Endothelial cell of umbilical vein (primary cell): ENCODE data around the gene MAL. TPM values are rescaled to one million over a fixed set of nuclear protein-coding genes. Genes with fewer than 3 reads are reported as not detected.

Experiments
- BruUV-seq: library from RNA; stranded (reverse); fragments of 400-500 nt; replicated peaks from 2 replicates; lab custom pipeline; 2021; lab: Mats Ljungman, UMichigan
- CTCF ChIA-PET: fragments of 300-600, 350-600 bp; sonication (Branson Sonifier 250); formaldehyde crosslinking; loops from one replicate; lab custom pipeline; 2021; ENCODE audit warnings: antibody characterized with exemption, inconsistent platforms; lab: Charles Lee
- POLR2A ChIA-PET: fragments of 300-600, 350-600 bp; sonication (Branson Sonifier 250); formaldehyde crosslinking; loops from one replicate; lab custom pipeline; 2021; ENCODE audit warnings: antibody characterized with exemption, inconsistent platforms; lab: Charles Lee
- DNase-seq: peaks from one replicate; pipeline ENCODE4 v3.0.0-alpha.2; 2011; ENCODE audit warnings: low read depth, low spot score
- FAIRE-seq: peaks from 2 replicates; lab custom pipeline; 2011; peaks lifted over from hg19 to GRCh38; lab: Jason Lieb, UNC
- H2AFZ ChIP-seq: 2 replicates; pipeline ENCODE4 v1.6.0; 2012; ENCODE audit warnings: low read depth, low read length, control low read depth, inconsistent platforms
- H3K27ac ChIP-seq: 2 replicates; pipeline ENCODE4 v1.5.1; 2011; ENCODE audit warnings: low read depth, mild to moderate bottlenecking, control low read depth, low read length, moderate library complexity; ENCODE audit not compliant: insufficient read depth
- H3K27me3 ChIP-seq, 2 experiments: 2 replicates each; pipeline versions ENCODE4 v1.6.0 to v1.6.1; 2011; ENCODE audit warnings: low read length in 2 of 2, mixed read lengths in 1 of 2; ENCODE audit not compliant: control insufficient read depth in 2 of 2, insufficient read depth in 2 of 2
- H3K36me3 ChIP-seq, 2 experiments: 2 replicates in 1 of 2; 3 replicates in 1 of 2; pipeline ENCODE4 v1.5.1; 2011; ENCODE audit warnings: low read length in 2 of 2, mild to moderate bottlenecking in 1 of 2, moderate library complexity in 1 of 2; ENCODE audit not compliant: control insufficient read depth in 2 of 2, insufficient read depth in 2 of 2; ENCODE audit errors: extremely low read depth in 1 of 2
- H3K4me1 ChIP-seq: 3 replicates; pipeline ENCODE4 v1.5.1; 2011; ENCODE audit warnings: mild to moderate bottlenecking, low read length; ENCODE audit not compliant: control insufficient read depth, insufficient read depth; ENCODE audit errors: extremely low read depth
- H3K4me2 ChIP-seq: 2 replicates; pipeline ENCODE4 v1.6.1; 2011; ENCODE audit warnings: low read length, control low read depth, mixed read lengths; ENCODE audit not compliant: insufficient read depth
- H3K4me3 ChIP-seq, 3 experiments: fragments of 200-600 bp in 1 of 3; sonication (generic), shearing (Covaris generic) in 1 of 3; replicated peaks in 1 of 3; 2 replicates each; pipeline ENCODE4 v1.5.1; 2011 to 2016; ENCODE audit warnings: control low read depth in 3 of 3, low read length in 3 of 3, mild to moderate bottlenecking in 2 of 3, inconsistent platforms in 1 of 3, low read depth in 1 of 3, moderate library complexity in 1 of 3; ENCODE audit not compliant: insufficient read depth in 1 of 3
- H3K79me2 ChIP-seq: 2 replicates; pipeline ENCODE4 v1.6.0; 2012; ENCODE audit warnings: low read length, inconsistent platforms; ENCODE audit not compliant: control insufficient read depth, insufficient read depth
- H3K9ac ChIP-seq: replicated peaks from 2 replicates; pipeline ENCODE3; 2011; ENCODE audit warnings: low read length, control low read depth; ENCODE audit not compliant: insufficient read depth; ENCODE audit errors: extremely low read depth
- H3K9me1 ChIP-seq: replicated peaks from 3 replicates; pipeline ENCODE4 v1.6.0; 2011; ENCODE audit warnings: mild to moderate bottlenecking, low read length; ENCODE audit not compliant: control insufficient read depth, insufficient read depth; ENCODE audit errors: extremely low read depth
- H3K9me3 ChIP-seq: replicated peaks from 2 replicates; pipeline ENCODE4 v1.5.1; 2012; ENCODE audit warnings: low read length, inconsistent platforms; ENCODE audit not compliant: control insufficient read depth, insufficient read depth
- H4K20me1 ChIP-seq: replicated peaks from 2 replicates; pipeline ENCODE3; 2011; ENCODE audit warnings: mild to moderate bottlenecking, low read length; ENCODE audit not compliant: control insufficient read depth, insufficient read depth; ENCODE audit errors: extremely low read depth
- CTCF ChIP-seq, 2 donors: IDR thresholded peaks; 1 replicate in 1 of 2; 2 replicates in 1 of 2; pipeline ENCODE4 v1.5.1; 2011; ENCODE audit warnings: low read length in 2 of 2, mild to moderate bottlenecking in 2 of 2, moderate library complexity in 2 of 2, control low read depth in 1 of 2, inconsistent platforms in 1 of 2, low read depth in 1 of 2; ENCODE audit not compliant: insufficient read depth in 1 of 2; ENCODE audit errors: extremely low read depth in 1 of 2
- EZH2 ChIP-seq: IDR thresholded peaks from 2 replicates; pipeline ENCODE4 v1.6.1; 2012; ENCODE audit warnings: borderline replicate concordance, low read depth, mild to moderate bottlenecking, moderate library complexity, low read length, inconsistent platforms; ENCODE audit not compliant: severe bottlenecking
- FOS ChIP-seq: IDR thresholded peaks from 2 replicates; pipeline ENCODE4 v1.6.1; 2011; ENCODE audit warnings: mild to moderate bottlenecking, low read length, moderate library complexity, borderline replicate concordance; ENCODE audit not compliant: insufficient read depth
- GATA2 ChIP-seq: IDR thresholded peaks from 2 replicates; pipeline ENCODE4 v1.7.0; 2011; ENCODE audit warnings: low read depth, mild to moderate bottlenecking, moderate library complexity, mixed read lengths, low read length; ENCODE audit not compliant: insufficient read length, insufficient read depth
- JUN ChIP-seq: IDR thresholded peaks from 2 replicates; pipeline ENCODE4 v1.6.1; 2011; ENCODE audit warnings: borderline replicate concordance, low read depth; ENCODE audit not compliant: insufficient read length, insufficient read depth
- MAX ChIP-seq: IDR thresholded peaks from 2 replicates; pipeline ENCODE4 v1.6.1; 2011; ENCODE audit not compliant: insufficient read depth, insufficient read length
- MYC ChIP-seq: IDR thresholded peaks from one replicate; pipeline ENCODE4 v1.6.1; 2011; ENCODE audit warnings: mild to moderate bottlenecking, low read depth, low read length
- POLR2A ChIP-seq: IDR thresholded peaks from 2 replicates; pipeline ENCODE4 v1.6.1; 2012; ENCODE audit warnings: low read depth, mild to moderate bottlenecking, control low read depth, low read length
- POLR2AphosphoS5 ChIP-seq: IDR thresholded peaks from 2 replicates; pipeline ENCODE4 v1.6.1; 2012; ENCODE audit warnings: low read depth, mild to moderate bottlenecking, control low read depth, low read length, moderate library complexity; ENCODE audit not compliant: insufficient read depth
- dilution Hi-C: fragments of 300-500 bp; cut with MboI; formaldehyde crosslinking; loops from one replicate; pipeline ENCODE4 v1.15.0; 2019; ENCODE audit warnings: low sequenced_read_pairs; ENCODE audit not compliant: extremely low pct_ligation_motif_present
- intact Hi-C: fragments of 100-400 bp; cut with micrococcal nuclease; formaldehyde crosslinking; loops from one replicate; pipeline ENCODE4 v1.10.0; 2022
- polyA plus RNA-seq, 4 experiments: library from polyadenylated mRNA; depleted of rRNA in 3 of 4; stranded (reverse) in 3 of 4; unstranded in 1 of 4; fragments of >200 nt; gene quantifications; 2 replicates each; pipeline versions ENCODE4 v1.2.1 to v1.2.3, GENCODE V29; 2011 to 2012; ENCODE audit warnings: missing spikeins in 1 of 4
- total RNA-seq: library from RNA; stranded (reverse); gene quantifications from 2 replicates; pipeline ENCODE4 v1.2.3, GENCODE V29; 2021

MAL gene
- total and polyA plus RNA-seq, 2 donors (not counting 3 experiments of a cell fraction or from before 2014, with no cell fraction given) = not detected

GRCh38 chr2:95021847-95022246, 3.7 kb upstream of the MAL start:
- H3K36me3 ChIP-seq = no peaks in the 10 kb centered on the region
- intact Hi-C loops = loop anchor here (1.0 kb wide), 2 partner anchors 58 to 93 kb away; no protein-coding TSS in a partner anchor
- DNase-seq = no peak
- CTCF ChIA-PET = interaction anchor here (0.7 to 1.9 kb wide), 10 partner anchors 9 to 94 kb away, joined by 3 to 11 read pairs (median 3); no protein-coding TSS in a partner anchor
- H3K4me1 ChIP-seq = no peaks in the 10 kb centered on the region
- no TSS peak for BruUV-seq
- no peak overlapping the region for H3K27ac ChIP-seq
- no peak overlapping the region for H3K9ac ChIP-seq
- H3K4me2 ChIP-seq = no peak overlapping the region
- TF ChIP-seq JUN (no peak), MAX (no peak), GATA2 (no peak), FOS (no peak), CTCF (IDR thresholded peaks at IDR 0.05; ENCODE audit: extremely low read depth in 1 of 2, insufficient read depth in 1 of 2, low read depth in 1 of 2, low read length in 2 of 2) (no peak), MYC (no peak), POLR2A (no peak), POLR2AphosphoS5 (no peak), EZH2 (no peak)
- H3K9me1 ChIP-seq = no peaks in the 10 kb centered on the region
- FAIRE-seq = no peak
- H3K27me3 ChIP-seq = peaks cover 31 to 32% of the 10 kb centered on the region in 2 experiments
- POLR2A ChIA-PET = no interaction called here
- no peaks in the 10 kb centered on the region for H3K79me2 ChIP-seq
- no peaks in the 10 kb centered on the region for H3K9me3 ChIP-seq
- H2AFZ ChIP-seq = no peak overlapping the region
- H4K20me1 ChIP-seq = no peaks in the 10 kb centered on the region
- no peak overlapping the region for H3K4me3 ChIP-seq
- dilution Hi-C loops = no loop called here
